Measurements from ENCODE around the gene DMAP1.

DNA sequence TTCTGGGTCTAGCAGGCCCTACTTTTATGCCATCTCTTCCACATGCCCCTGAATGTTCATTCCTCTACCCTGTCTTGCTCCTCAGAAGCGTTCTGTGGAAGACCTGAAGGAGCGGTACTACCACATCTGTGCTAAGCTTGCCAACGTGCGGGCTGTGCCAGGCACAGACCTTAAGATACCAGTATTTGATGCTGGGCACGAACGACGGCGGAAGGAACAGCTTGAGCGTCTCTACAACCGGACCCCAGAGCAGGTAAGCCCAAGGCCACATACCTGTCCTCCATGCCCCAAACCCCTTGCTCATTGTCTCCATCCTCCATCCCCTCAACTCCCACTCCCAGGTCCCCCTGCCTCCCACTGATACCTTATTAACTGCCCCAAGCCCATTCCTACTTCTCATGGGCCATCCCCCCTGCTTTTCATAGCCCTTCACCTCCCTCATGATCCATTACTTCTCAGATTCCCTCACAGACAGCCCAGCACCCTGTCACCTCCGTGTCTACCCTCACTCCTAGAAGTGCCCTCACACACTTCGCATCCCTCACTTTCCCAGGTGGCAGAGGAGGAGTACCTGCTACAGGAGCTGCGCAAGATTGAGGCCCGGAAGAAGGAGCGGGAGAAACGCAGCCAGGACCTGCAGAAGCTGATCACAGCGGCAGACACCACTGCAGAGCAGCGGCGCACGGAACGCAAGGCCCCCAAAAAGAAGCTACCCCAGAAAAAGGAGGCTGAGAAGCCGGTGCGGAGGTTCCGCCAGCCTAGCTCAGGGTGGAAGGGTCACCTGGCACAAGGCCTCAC, 5.4 kb downstream of the DMAP1 start:
- TF ChIP-seq POLR2A (IDR thresholded peaks at IDR 0.05; ENCODE audit: low read length): no peak
- TF ChIP-seq GATA1 (IDR thresholded peaks at IDR 0.05; ENCODE audit: low read depth, low read length): no peak
